ENCODE data around the gene BICRA. TPM values are rescaled to one million over a fixed set of nuclear protein-coding genes. Genes with fewer than 3 reads are reported as not detected.

Gene BICRA
- total and polyA plus RNA-seq, 2 donors from 2014 or later = 3.2 to 14.7 TPM

GRCh38 chr19:47735131-47735530, 126.2 kb downstream of the BICRA start:
- H3K27ac ChIP-seq (ENCODE audit: low read depth in 2 of 2, low read length in 2 of 2) = no peak overlapping the region
- no peak for TF ChIP-seq CTCF (IDR thresholded peaks at IDR 0.05; ENCODE audit: borderline replicate concordance, extremely low read depth, insufficient read depth)
- intact Hi-C loops (cut with DNase I) = no loop called here
- no peak overlapping the region for H3K9ac ChIP-seq (ENCODE audit: low read length in 3 of 3)
- H3K36me3 ChIP-seq (ENCODE audit: control insufficient read depth in 2 of 3, insufficient read depth in 3 of 3, low read length in 3 of 3) = no peaks in the 10 kb centered on the region
- FAIRE-seq = no peak
- H3K4me3 ChIP-seq (ENCODE audit: low read length in 3 of 3) = no peak overlapping the region
- no peaks in the 10 kb centered on the region for H3K9me3 ChIP-seq (ENCODE audit: control insufficient read depth in 2 of 3, insufficient read depth in 1 of 3, low read length in 3 of 3)
- DNase-seq = no peak
- no peaks in the 10 kb centered on the region for H3K4me1 ChIP-seq (ENCODE audit: control insufficient read depth in 2 of 3, insufficient read depth in 2 of 3, low read depth in 1 of 3, low read length in 3 of 3)
- no peaks in the 10 kb centered on the region for H3K27me3 ChIP-seq (ENCODE audit: control insufficient read depth, insufficient read depth, low read length)

GRCh38 chr19:47740866-47741519, 132.1 kb downstream of the BICRA start:
- intact Hi-C loops (cut with DNase I) = no loop called here
- Histone ChIP-seq H3K4me1 (ENCODE audit: control insufficient read depth in 2 of 3, insufficient read depth in 2 of 3, low read depth in 1 of 3, low read length in 3 of 3) (peaks cover 0 to 14% (median 8%) of the 10 kb centered on the region in 3 donors), H3K27ac (ENCODE audit: low read depth in 2 of 2, low read length in 2 of 2) (no peak overlapping the region), H3K36me3 (ENCODE audit: control insufficient read depth in 2 of 3, insufficient read depth in 3 of 3, low read length in 3 of 3) (no peaks in the 10 kb centered on the region), H3K27me3 (ENCODE audit: control insufficient read depth, insufficient read depth, low read length) (no peaks in the 10 kb centered on the region), H3K9ac (ENCODE audit: low read length in 3 of 3) (no peak overlapping the region), H3K4me3 (ENCODE audit: low read length in 3 of 3) (no peak overlapping the region), H3K9me3 (ENCODE audit: control insufficient read depth in 2 of 3, insufficient read depth in 1 of 3, low read length in 3 of 3) (no peaks in the 10 kb centered on the region)
- no peak for DNase-seq
- no peak for FAIRE-seq
- TF ChIP-seq CTCF (IDR thresholded peaks at IDR 0.05; ENCODE audit: borderline replicate concordance, extremely low read depth, insufficient read depth) = no peak

GRCh38 chr19:47741544-47742140, 132.7 kb downstream of the BICRA start:
- no peak for FAIRE-seq
- Histone ChIP-seq H3K27me3 (ENCODE audit: control insufficient read depth, insufficient read depth, low read length) (no peaks in the 10 kb centered on the region), H3K9ac (ENCODE audit: low read length in 3 of 3) (no peak overlapping the region), H3K4me3 (ENCODE audit: low read length in 3 of 3) (no peak overlapping the region), H3K4me1 (ENCODE audit: control insufficient read depth in 2 of 3, insufficient read depth in 2 of 3, low read depth in 1 of 3, low read length in 3 of 3) (peaks cover 0 to 14% (median 8%) of the 10 kb centered on the region in 3 donors), H3K27ac (ENCODE audit: low read depth in 2 of 2, low read length in 2 of 2) (no peak overlapping the region), H3K9me3 (ENCODE audit: control insufficient read depth in 2 of 3, insufficient read depth in 1 of 3, low read length in 3 of 3) (no peaks in the 10 kb centered on the region), H3K36me3 (ENCODE audit: control insufficient read depth in 2 of 3, insufficient read depth in 3 of 3, low read length in 3 of 3) (no peaks in the 10 kb centered on the region)
- intact Hi-C loops (cut with DNase I) = no loop called here
- no peak for DNase-seq
- no peak for TF ChIP-seq CTCF (IDR thresholded peaks at IDR 0.05; ENCODE audit: borderline replicate concordance, extremely low read depth, insufficient read depth)
